ENCODE measurements around the gene NT5E.

GRCh38 chr6:85401186-85402021 lies 48.5 kb upstream of the NT5E start:
- no peak for TF ChIP-seq EZH2phosphoT487 (IDR thresholded peaks at IDR 0.05; ENCODE audit: unreplicated experiment)
- TF ChIP-seq CTCF (conservative IDR thresholded peaks at IDR 0.05; ENCODE audit: low read depth in 2 of 2), result no peak
- TF ChIP-seq ZNF331 (CRISPR knock-in tag; IDR thresholded peaks at IDR 0.05; ENCODE audit: low read depth), result no peak
- no peak for TF ChIP-seq ETS1 (IDR thresholded peaks at IDR 0.05)
- TF ChIP-seq POLR2AphosphoS5 (IDR thresholded peaks at IDR 0.05; ENCODE audit: low read depth), result no peak
- no peak for TF ChIP-seq ZNF462 (CRISPR knock-in tag; IDR thresholded peaks at IDR 0.05)
- no peak for TF ChIP-seq REST (IDR thresholded peaks at IDR 0.05; ENCODE audit: unreplicated experiment)
- no peak for TF ChIP-seq JUNB (IDR thresholded peaks at IDR 0.05; ENCODE audit: unreplicated experiment)
- no peak for TF ChIP-seq EZH2 (IDR thresholded peaks at IDR 0.05; ENCODE audit: low read depth, unreplicated experiment)
- no peak for TF ChIP-seq CREB1 (CRISPR knock-in tag; IDR thresholded peaks at IDR 0.05; ENCODE audit: low read depth)
